ENCODE data around the gene FIZ1.

FIZ1 gene

GRCh38 chr19:55609326-55609725 is 10.0 kb upstream of the FIZ1 start:
- no peak overlapping the region for H3K9ac ChIP-seq (ENCODE audit: low read depth, low read length, poor library complexity, severe bottlenecking)
- peaks cover 32% of the 10 kb centered on the region for H4K20me1 ChIP-seq (ENCODE audit: insufficient read depth, low read length, poor library complexity, severe bottlenecking)
- H3K9me3 ChIP-seq (ENCODE audit: insufficient read depth, low read depth, low read length): no peaks in the 10 kb centered on the region
- H3K79me2 ChIP-seq (ENCODE audit: insufficient read depth, low read length): peaks cover 60% of the 10 kb centered on the region
- no peak for TF ChIP-seq CTCF (conservative IDR thresholded peaks at IDR 0.05; ENCODE audit: low read length)
- no peak for TF ChIP-seq EZH2phosphoT487 (IDR thresholded peaks at IDR 0.05; ENCODE audit: borderline replicate concordance)
- H3K4me3 ChIP-seq (ENCODE audit: low read length, poor library complexity, severe bottlenecking): no peak overlapping the region
- peaks cover 10% of the 10 kb centered on the region for H3F3A ChIP-seq (ENCODE audit: low read depth)
- peaks cover 23% of the 10 kb centered on the region for H3K4me1 ChIP-seq (ENCODE audit: insufficient read depth, low read length, poor library complexity, severe bottlenecking)
- H2AFZ ChIP-seq (ENCODE audit: low read length): no peak overlapping the region
- H3K9me2 ChIP-seq (replicated peaks; ENCODE audit: low read depth, low read length): no peaks in the 10 kb centered on the region
- H3K36me3 ChIP-seq (ENCODE audit: insufficient read depth, low read length): no peaks in the 10 kb centered on the region
- H3K4me2 ChIP-seq (ENCODE audit: low read depth, low read length, poor library complexity, severe bottlenecking): no peak overlapping the region
- H3K27me3 ChIP-seq (ENCODE audit: insufficient read depth, low read length, poor library complexity, severe bottlenecking): no peaks in the 10 kb centered on the region

- no peaks in the 10 kb centered on the region for H3K9me2 ChIP-seq (replicated peaks; ENCODE audit: low read depth, low read length)
- no peaks in the 10 kb centered on the region for H3K9me3 ChIP-seq (ENCODE audit: insufficient read depth, low read depth, low read length)
- peak overlapping the region; percentile 98 for H3K4me3 ChIP-seq (ENCODE audit: low read length, poor library complexity, severe bottlenecking)
- peak overlapping the region; percentile 99 for H3K9ac ChIP-seq (ENCODE audit: low read depth, low read length, poor library complexity, severe bottlenecking)
- peaks cover 55% of the 10 kb centered on the region for H3K79me2 ChIP-seq (ENCODE audit: insufficient read depth, low read length)
- peaks cover 26% of the 10 kb centered on the region for H3K4me1 ChIP-seq (ENCODE audit: insufficient read depth, low read length, poor library complexity, severe bottlenecking)
- H4K20me1 ChIP-seq (ENCODE audit: insufficient read depth, low read length, poor library complexity, severe bottlenecking): peaks cover 27% of the 10 kb centered on the region
- no peaks in the 10 kb centered on the region for H3K27me3 ChIP-seq (ENCODE audit: insufficient read depth, low read length, poor library complexity, severe bottlenecking)
- TF ChIP-seq CTCF (conservative IDR thresholded peaks at IDR 0.05; ENCODE audit: low read length) (no peak), EZH2phosphoT487 (IDR thresholded peaks at IDR 0.05; ENCODE audit: borderline replicate concordance) (no peak)
- peak overlapping the region; percentile 100 for H3K4me2 ChIP-seq (ENCODE audit: low read depth, low read length, poor library complexity, severe bottlenecking)
- no peaks in the 10 kb centered on the region for H3K36me3 ChIP-seq (ENCODE audit: insufficient read depth, low read length)
- no peak overlapping the region for H2AFZ ChIP-seq (ENCODE audit: low read length)
- peaks cover 10% of the 10 kb centered on the region for H3F3A ChIP-seq (ENCODE audit: low read depth)
These were observed 7.5 kb upstream of the FIZ1 start for GRCh38 chr19:55606817-55607216.

- H3K36me3 ChIP-seq (ENCODE audit: insufficient read depth, low read length): no peaks in the 10 kb centered on the region
- no peaks in the 10 kb centered on the region for H3K27me3 ChIP-seq (ENCODE audit: insufficient read depth, low read length, poor library complexity, severe bottlenecking)
- H2AFZ ChIP-seq (ENCODE audit: low read length): no peak overlapping the region
- peak overlapping the region; percentile 98 for H3K4me3 ChIP-seq (ENCODE audit: low read length, poor library complexity, severe bottlenecking)
- peak overlapping the region; percentile 99 for H3K9ac ChIP-seq (ENCODE audit: low read depth, low read length, poor library complexity, severe bottlenecking)
- H3F3A ChIP-seq (ENCODE audit: low read depth): peaks cover 10% of the 10 kb centered on the region
- H3K4me2 ChIP-seq (ENCODE audit: low read depth, low read length, poor library complexity, severe bottlenecking): peak overlapping the region; percentile 100
- peaks cover 23% of the 10 kb centered on the region for H4K20me1 ChIP-seq (ENCODE audit: insufficient read depth, low read length, poor library complexity, severe bottlenecking)
- H3K9me2 ChIP-seq (replicated peaks; ENCODE audit: low read depth, low read length): no peaks in the 10 kb centered on the region
- peaks cover 30% of the 10 kb centered on the region for H3K4me1 ChIP-seq (ENCODE audit: insufficient read depth, low read length, poor library complexity, severe bottlenecking)
- H3K9me3 ChIP-seq (ENCODE audit: insufficient read depth, low read depth, low read length): no peaks in the 10 kb centered on the region
- TF ChIP-seq CTCF (conservative IDR thresholded peaks at IDR 0.05; ENCODE audit: low read length): no peak; the same call in 1 of the 2 replicates
- no peak for TF ChIP-seq EZH2phosphoT487 (IDR thresholded peaks at IDR 0.05; ENCODE audit: borderline replicate concordance)
- H3K79me2 ChIP-seq (ENCODE audit: insufficient read depth, low read length): peaks cover 55% of the 10 kb centered on the region
These were observed 7.1 kb upstream of the FIZ1 start for GRCh38 chr19:55606471-55606787.

All from Loucy (cell line).